Colonic mucosa (tissue), 4 donors: ENCODE measurements around the gene HLCS. TPM values are rescaled to one million over a fixed set of nuclear protein-coding genes. Genes with fewer than 3 reads are reported as not detected.
A peak's percentile ranks its signal among the peaks of the same experiment; 100 is the strongest.

Source experiments
- DNase-seq: peaks from one replicate; pipeline ENCODE4 v3.0.0-alpha.2; 2020
- H3K27ac ChIP-seq: fragments of 200-600 bp; one replicate; pipeline ENCODE4 v1.8.0; 2021
- H3K27me3 ChIP-seq: fragments of 200-600 bp; one replicate; pipeline ENCODE4 v1.8.0; 2021
- H3K36me3 ChIP-seq: fragments of 200-600 bp; one replicate; pipeline ENCODE4 v1.8.0; 2021
- H3K4me1 ChIP-seq: fragments of 200-600 bp; one replicate; pipeline ENCODE4 v1.8.0; 2021; ENCODE audit warnings: mild to moderate bottlenecking
- H3K4me3 ChIP-seq: fragments of 200-600 bp; one replicate; pipeline ENCODE4 v1.8.0; 2021
- H3K9ac ChIP-seq, 2 donors: one replicate each; pipeline ENCODE4 v1.7.0; 2013; ENCODE audit warnings: control low read depth in 2 of 2, low read depth in 2 of 2, low read length in 2 of 2
- H3K9me3 ChIP-seq: fragments of 200-600 bp; one replicate; pipeline ENCODE4 v1.8.0; 2021
- CTCF ChIP-seq: fragments of 200-600 bp; IDR thresholded peaks from one replicate; pipeline ENCODE4 v1.8.0; 2022; ENCODE audit warnings: antibody characterized with exemption, mild to moderate bottlenecking
- intact Hi-C: fragments of 100-400 bp; cut with DNase I; formaldehyde crosslinking; loops from one replicate; pipeline ENCODE4 v1.14.1; 2022
- total RNA-seq, 2 donors: library from RNA; stranded (reverse); fragmentation: NEBNext Ultra II Directional in 1 of 2; extraction: Animal tissue kit (Norgen Biotek cat#: 25700) in 1 of 2; gene quantifications; one replicate each; pipeline ENCODE4 v1.2.1, GENCODE V29; 2021
- donor health status: healthy.
- donor health status: DM: no; HTN: no; CAD: no.
- donor health status: DM: no; HTN: no; CAD: no.

The HLCS gene
- 10 to 100 TPM; 10.8 to 11.4 TPM for total RNA-seq

GRCh38 chr21:36966066-36966820 lies at the start of gene HLCS:
Gene HLCS (minus strand): TSS chr21:36966669. CDS start chr21:36966638, 31 bp downstream.
- Histone ChIP-seq H3K36me3 (no peaks in the 10 kb centered on the region), H3K27me3 (no peaks in the 10 kb centered on the region), H3K27ac (peak within 1 kb of the TSS; percentile 79), H3K4me1 (no peaks in the 10 kb centered on the region), H3K9me3 (no peaks in the 10 kb centered on the region), H3K4me3 (peak within 1 kb of the TSS; percentile 86), H3K9ac (peak within 1 kb of the TSS; percentile 70 to 82)
- TF ChIP-seq CTCF, result no peak
- intact Hi-C loops, result no loop called here
- DNase-seq, result peak; percentile 71

GRCh38 chr21:37009740-37010341 lies 43.4 kb upstream of the HLCS start:
- intact Hi-C loops, result no loop called here
- no peaks in the 10 kb centered on the region for H3K9me3 ChIP-seq
- peak; percentile 79 for TF ChIP-seq CTCF
- H3K36me3 ChIP-seq, result no peaks in the 10 kb centered on the region
- peaks cover 15% of the 10 kb centered on the region for H3K27me3 ChIP-seq
- H3K9ac ChIP-seq, result no peak overlapping the region
- DNase-seq, result peak; percentile 89
- H3K4me3 ChIP-seq, result peak overlapping the region; percentile 16
- H3K4me1 ChIP-seq, result no peaks in the 10 kb centered on the region
- H3K27ac ChIP-seq, result no peak overlapping the region

GRCh38 chr21:37008724-37009123 lies 42.3 kb upstream of the HLCS start:
- H3K27me3 ChIP-seq, result peaks cover 15% of the 10 kb centered on the region

GRCh38 chr21:37006486-37007291 lies 40.2 kb upstream of the HLCS start, which contains the start of gene RIPPLY3:
Gene RIPPLY3 (plus strand): TSS chr21:37006702. CDS start chr21:37006773, 71 bp downstream.
- no peaks in the 10 kb centered on the region for H3K9me3 ChIP-seq
- intact Hi-C loops, result no loop called here
- no peak within 1 kb of the TSS for H3K9ac ChIP-seq
- H3K4me3 ChIP-seq, result peak within 1 kb of the TSS; percentile 45
- H3K36me3 ChIP-seq, result no peaks in the 10 kb centered on the region
- no peak for TF ChIP-seq CTCF
- peaks cover 15% of the 10 kb centered on the region for H3K27me3 ChIP-seq
- no peak for DNase-seq
- no peaks in the 10 kb centered on the region for H3K4me1 ChIP-seq
- no peak within 1 kb of the TSS for H3K27ac ChIP-seq

More at GRCh38 chr21:37008724-37009123, 42.3 kb upstream of the HLCS start:
- no peak for DNase-seq
- no peak overlapping the region for H3K27ac ChIP-seq
- H3K36me3 ChIP-seq, result no peaks in the 10 kb centered on the region
- intact Hi-C loops, result no loop called here
- no peak overlapping the region for H3K9ac ChIP-seq
- no peaks in the 10 kb centered on the region for H3K4me1 ChIP-seq
- TF ChIP-seq CTCF, result no peak
- H3K4me3 ChIP-seq, result no peak overlapping the region
- H3K9me3 ChIP-seq, result no peaks in the 10 kb centered on the region
